Frontal cortex (tissue), 4 donors: ENCODE data around the gene C1orf159. TPM values are rescaled to one million over a fixed set of nuclear protein-coding genes. Genes with fewer than 3 reads are reported as not detected.
"Not testable (repeated sequence)": the region's sequence is repeated elsewhere in the genome, so short reads cannot be mapped to it uniquely, and the experiment has no call there.

Source experiments
- DNase-seq, 2 donors: peaks; one replicate each; pipeline ENCODE4 v3.0.0; 2012; ENCODE audit warnings: low spot score in 2 of 2
- FAIRE-seq: peaks from 2 replicates; lab custom pipeline; 2012; peaks lifted over from hg19 to GRCh38; lab: Jason Lieb, UNC
- total RNA-seq: library from RNA; depleted of rRNA; stranded (reverse); fragments of >200 nt; gene quantifications from one replicate; pipeline ENCODE4 v1.2.3, GENCODE V29; 2014
- donor health status: control.
- donor health status: control.
- donor health status: control.

C1orf159 gene
- 6.1 TPM for total RNA-seq

DNA sequence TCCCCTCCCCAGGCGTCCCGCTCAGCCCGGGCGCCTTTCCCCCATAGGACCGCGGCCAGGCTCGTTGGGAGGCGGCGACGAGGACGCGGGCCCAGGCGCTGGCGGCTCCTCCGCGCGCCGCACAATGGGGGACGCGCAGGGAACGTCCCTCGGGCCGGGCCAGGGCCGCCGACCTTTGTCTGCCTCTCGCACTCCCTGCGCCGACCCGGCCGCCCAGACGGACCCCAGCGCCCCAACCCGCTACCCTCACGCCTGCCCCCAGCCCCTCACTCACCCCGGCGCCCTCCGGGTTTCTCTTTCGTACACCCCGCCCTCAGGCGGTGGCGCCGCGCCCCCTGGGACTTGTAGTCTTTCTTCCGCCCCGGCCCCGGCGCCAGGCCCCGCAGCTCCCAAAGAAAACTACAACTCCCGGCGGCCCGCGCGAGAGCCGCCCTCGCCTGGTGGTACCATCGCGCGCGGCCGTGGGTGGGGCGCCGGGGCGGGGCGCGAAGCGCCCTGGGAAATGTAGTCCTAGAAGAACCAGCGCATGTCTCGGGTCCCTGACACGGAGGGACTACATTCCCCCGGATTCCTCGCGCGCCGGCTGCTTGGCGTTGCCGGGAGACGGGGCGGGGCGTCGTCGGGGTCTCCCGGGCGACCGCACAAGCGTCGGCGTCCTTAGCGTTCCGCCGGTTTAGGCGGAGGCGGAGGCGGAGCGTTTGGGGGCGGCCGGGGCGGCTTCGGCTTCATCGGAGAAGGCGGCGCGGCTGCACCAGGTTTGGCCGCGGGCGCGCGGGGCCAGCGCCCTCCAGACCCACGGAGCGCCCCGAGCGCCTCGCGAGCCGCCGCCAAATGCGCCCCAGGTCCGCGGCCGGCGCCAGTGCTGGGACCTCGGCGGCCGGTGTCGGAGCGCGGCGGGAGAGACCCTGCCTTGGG, at the start of gene C1orf159:
Gene C1orf159 (minus strand): TSS at position 304 of the 915 bp plus-strand sequence. CDS start 24,546 bp downstream, outside the sequence.
- no peak for FAIRE-seq

GRCh38 chr1:1165485-1165884, 49.6 kb upstream of the C1orf159 start:
- DNase-seq (no peak), FAIRE-seq (no peak)

More for the DNA sequence above, at the start of gene C1orf159:
- DNase-seq, result peak; percentile 99 to 100

GRCh38 chr1:1164701-1165451, 49.0 kb upstream of the C1orf159 start:
- DNase-seq (no peak), FAIRE-seq (no peak)

- DNase-seq (no peak), FAIRE-seq (no peak)
These were observed 48.4 kb upstream of the C1orf159 start for GRCh38 chr1:1164361-1164700.

DNA sequence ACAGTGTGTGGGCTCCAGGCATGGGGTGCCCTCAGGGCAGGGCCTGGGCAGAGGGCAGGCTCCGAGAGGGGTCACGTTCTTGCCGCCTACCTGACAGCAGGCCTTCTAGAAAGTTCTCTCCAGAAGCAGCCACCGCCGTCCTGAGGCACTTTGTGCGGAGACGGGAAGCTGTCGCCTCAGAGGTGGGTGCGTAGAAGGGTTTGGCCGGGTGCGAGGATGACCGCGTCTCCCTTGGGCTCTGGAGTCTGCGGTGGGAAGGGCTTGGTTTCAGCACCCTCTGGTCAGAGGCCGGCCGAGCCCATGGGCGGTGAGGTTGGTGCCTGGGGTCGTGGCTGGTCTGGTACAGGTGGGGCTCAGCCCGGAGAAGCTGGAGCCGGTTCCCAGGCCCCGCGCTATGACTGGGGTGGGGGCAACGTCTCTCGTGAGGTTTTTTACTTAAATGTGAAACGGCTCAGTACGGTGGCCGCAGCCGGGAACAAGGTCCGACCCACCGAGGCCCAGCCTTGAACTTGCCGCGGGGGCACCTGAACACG, 47.7 kb upstream of the C1orf159 start:
- FAIRE-seq (no peak), DNase-seq (no peak)

DNA sequence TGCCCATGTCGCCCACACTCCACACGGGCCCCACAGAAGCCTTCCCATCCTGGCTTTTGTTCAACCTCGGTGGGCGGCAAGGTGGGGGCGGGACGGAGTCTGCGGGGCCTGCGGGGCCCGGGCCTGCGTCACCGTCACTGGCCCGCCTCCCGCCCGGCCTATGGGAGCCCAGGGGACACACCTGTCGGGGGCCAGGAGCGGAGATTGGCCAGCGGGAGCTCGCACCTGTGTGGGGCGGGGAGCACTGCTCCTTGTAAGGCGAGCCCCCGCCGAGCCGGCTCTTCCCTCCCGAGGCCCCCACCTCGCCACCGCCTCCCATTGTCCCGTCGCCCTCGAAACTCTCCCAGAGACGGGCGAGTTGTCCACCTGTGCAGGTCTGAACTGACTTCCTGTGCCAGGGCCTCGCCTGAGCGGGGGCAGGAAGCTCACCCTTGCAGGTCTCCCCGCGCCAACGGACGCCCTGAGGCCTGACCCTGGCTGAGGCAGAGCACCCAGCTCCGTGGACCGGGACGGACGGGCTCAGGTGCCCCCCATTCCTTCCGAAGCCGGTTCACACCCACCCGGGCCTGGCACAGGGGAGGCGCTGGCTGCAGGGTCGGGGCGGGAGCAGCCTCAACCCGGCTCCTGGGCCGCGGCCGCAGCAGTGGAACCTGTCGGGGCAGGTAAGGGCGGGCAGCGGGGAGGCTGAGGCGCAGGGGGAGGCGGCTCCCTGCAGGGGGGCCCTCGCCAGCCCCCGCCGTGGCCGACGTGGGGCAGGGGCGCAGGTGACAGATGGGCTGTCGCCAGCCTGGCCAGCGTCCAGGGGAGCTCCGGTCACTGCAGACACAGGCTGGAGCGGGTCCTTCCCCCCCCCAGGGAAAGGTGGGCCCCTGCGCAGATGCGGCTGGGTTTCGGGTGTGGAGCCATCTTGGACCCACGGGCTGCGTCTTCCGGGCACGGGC, 47.0 kb upstream of the C1orf159 start:
- FAIRE-seq (no peak), DNase-seq (no peak)

DNA sequence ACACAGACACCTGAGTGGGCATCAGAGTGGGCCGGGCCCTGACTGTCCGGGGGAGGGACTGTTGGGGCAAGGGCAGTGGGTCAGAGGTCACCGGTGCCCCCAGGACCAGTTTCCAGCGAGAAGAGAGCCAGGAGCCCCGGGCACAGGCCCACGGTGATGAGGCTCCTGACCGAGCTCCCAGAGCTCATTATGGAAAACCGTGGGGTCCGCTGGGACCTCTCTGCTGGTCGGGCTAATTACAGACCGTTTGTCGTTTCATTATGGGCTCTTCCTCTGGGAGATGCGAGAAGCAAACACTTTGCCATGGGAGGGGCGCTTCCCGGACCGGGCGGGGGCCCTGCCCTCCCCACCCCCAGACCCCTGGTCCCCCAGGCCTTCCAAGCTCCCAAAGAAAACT, 45.8 kb upstream of the C1orf159 start:
- no peak for FAIRE-seq
- DNase-seq, result no peak

DNA sequence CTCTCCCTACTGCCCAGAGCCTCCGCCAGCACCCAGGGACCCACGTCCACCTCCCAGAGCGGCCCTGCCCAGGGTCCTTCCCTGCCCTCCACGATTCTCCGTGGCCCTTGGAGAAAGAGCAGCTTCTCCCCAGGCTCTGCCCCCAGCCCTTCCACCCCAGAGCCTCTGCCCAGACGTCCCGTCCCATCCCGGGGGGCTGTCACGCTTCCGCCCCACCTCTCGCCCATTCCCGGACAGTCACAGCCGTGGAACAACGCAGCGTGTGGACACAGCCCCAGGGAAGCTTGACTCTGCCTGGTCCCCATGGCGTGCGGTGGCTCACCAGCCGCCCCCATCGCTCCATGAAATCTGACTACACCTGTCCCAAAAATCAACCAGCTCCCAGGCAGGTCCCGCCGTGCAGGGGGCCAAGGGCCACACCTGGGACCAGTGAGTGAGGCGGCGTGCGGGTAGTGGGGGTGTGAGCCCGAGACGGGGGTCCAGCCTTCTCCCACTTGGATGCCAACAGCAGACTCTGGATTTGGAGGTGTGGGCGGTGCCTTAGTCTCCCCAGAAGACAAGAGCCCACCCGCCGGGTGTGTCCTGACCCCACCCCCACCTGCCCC, 45.3 kb upstream of the C1orf159 start:
- no peak for DNase-seq

DNA sequence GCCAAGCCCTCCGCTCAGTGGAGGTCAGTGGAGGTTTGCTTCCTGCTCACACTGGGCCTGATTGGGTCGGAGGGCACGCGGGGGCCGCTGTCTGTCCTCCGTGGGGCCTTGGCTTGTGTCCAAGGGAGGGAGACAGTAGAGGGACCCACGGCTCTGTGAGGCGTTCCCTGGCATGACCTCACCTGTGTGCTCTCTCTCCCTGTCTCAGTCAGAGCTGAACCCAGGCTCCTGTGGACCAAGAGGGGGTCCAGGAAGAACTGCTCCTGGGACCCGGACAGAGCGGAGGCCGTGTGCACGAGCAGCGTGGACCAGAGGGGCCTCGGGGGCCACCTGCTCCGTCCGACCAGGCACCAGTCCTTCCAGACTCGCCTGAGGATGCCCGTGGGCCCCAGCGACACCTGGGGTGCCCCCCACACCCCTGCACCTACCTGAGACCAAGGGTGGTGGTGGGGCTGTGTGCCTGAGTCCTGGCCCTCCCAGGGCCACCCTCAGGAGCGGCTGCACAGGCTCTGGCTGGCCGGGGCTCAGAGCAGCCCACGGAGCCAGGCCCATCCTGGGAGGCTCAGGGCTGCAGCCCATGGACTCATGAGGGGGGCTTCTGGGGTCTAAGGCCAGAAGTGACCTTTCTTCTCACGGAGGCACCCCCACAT, 44.5 kb upstream of the C1orf159 start:
- FAIRE-seq, result no peak

More for the DNA sequence above, 45.3 kb upstream of the C1orf159 start:
- no peak for FAIRE-seq

GRCh38 chr1:1157914-1158710, 42.2 kb upstream of the C1orf159 start:
- peak; percentile 81 to 91 for DNase-seq
- no peak for FAIRE-seq

More for the DNA sequence above, 44.5 kb upstream of the C1orf159 start:
- DNase-seq, result no peak

- DNase-seq (peak; percentile 87 to 91), FAIRE-seq (no peak)
These were observed 41.6 kb upstream of the C1orf159 start for GRCh38 chr1:1157426-1157913.

DNA sequence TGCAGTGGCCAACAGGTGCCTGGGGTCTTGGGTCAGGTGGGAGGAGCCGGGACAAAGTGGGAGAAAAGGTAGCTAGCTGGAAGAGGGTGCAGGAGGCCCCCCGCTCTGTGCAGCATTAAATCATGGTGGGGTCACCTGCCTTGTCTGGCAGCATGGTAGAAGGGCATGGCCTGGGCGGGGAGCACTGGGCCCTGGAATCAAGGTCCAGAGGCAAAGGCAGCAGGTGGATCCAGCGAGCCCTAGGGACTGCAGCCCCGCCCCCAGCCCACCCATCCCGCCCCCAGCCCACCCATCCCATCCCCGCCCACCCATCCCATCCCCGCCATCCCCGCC, 41.1 kb upstream of the C1orf159 start:
- FAIRE-seq, result no peak

DNA sequence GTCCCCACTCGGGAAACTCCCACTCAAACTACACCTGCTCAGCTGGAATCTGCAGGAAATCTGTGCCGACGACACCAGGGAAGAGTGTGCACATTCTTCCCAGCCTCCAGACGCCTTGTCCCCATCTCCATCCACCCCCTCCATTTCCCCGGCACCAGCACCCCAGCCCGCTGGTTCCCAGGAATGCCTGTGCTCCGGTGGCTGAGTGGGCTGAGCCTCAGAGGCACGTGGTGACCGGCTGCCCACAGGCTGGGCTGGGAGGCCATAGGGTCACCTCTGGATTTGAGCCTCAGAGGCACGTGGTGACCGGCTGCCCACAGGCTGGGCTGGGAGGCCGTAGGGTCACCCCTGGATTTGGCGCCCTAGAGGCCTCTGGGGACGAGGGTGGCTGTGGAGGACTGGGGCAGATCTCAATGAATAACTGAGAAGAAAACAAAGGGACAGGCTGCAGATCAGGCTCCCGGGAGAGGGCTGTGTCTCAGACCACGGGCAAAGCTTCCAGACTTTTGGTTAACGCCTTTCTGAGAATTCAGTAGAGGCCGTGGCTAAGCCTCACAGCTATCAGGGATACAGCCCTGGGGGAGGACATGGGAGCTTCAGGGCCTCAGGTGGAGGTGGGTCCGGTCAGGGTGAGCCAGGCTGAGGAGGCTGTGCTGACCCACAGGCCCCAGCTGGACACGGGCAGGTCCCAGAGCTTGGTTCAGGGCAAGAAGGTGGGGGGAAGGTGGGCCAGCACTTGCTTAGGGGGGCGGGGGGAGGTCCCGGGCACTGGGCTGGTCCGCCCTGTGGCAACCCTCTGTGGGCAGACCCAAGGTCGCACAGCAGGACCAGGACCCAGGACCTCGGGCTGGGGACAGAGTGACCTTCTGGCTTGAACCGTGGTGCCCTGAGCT, 40.5 kb upstream of the C1orf159 start:
- FAIRE-seq (no peak), DNase-seq (no peak)

More for the DNA sequence above, 41.1 kb upstream of the C1orf159 start:
- no peak for DNase-seq

DNA sequence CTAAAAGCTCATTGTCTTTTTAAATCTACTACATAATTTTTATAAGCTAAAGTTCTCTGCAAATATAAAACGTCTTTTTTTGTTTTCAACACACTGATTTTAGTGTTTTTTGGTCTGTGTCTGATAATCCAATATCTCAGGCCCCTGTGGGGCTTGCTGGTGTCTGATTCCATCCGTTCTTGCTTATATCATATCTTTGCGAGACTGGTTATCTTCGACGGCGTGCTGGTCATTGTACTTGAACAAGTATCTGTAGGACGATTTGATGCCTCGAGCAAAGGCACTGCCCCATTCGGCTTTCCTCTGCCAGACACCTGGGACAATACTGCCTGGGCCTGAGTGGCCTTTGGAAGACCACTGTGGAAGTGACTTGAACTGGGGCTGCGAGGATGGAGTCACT, 39.4 kb upstream of the C1orf159 start:
- FAIRE-seq (no peak), DNase-seq (no peak)

DNA sequence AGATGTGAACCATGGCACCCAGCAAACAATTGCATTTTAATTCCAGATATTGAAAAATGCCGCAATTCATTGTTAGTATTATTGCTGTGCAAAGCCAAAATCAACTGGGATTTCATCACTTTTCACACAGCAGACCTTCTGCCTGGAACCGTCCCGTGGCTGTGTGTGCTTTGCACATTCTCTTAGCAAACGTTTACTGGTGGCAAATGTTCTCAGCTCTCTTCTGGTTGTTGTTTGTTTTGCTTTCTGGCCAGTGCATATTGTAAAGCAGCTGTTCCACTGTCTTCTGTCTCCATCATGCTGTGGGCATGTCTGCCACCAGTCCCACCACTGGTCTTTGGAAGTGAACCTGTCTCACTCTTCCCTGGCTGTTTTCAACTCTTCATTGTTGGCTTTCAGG, 38.0 kb upstream of the C1orf159 start:
- FAIRE-seq (no peak), DNase-seq (no peak)

GRCh38 chr1:1153215-1153614, 37.3 kb upstream of the C1orf159 start:
- DNase-seq, FAIRE-seq: not testable (repeated sequence)

GRCh38 chr1:1152431-1152830, 36.5 kb upstream of the C1orf159 start:
- DNase-seq, FAIRE-seq: not testable (repeated sequence)
